Peyer's patch (tissue), 4 donors: ENCODE measurements around the gene SCRN2.

Experiments
- POLR2A ChIP-seq, 2 donors: fragments of 450-650 bp; IDR thresholded peaks; one replicate each; pipeline ENCODE4 v1.5.1; 2017; ENCODE audit warnings: antibody characterized with exemption in 2 of 2, mild to moderate bottlenecking in 2 of 2, moderate library complexity in 2 of 2
- TF ChIP-seq, protein P1 (sequence below), 6 experiments: fragments of 450-650 bp in 4 of 6; fragments of 200-600 bp in 2 of 6; sonication (generic) in 1 of 6; IDR thresholded peaks; one replicate each; pipeline ENCODE4 v1.5.1; 2017 to 2019; ENCODE audit warnings: antibody characterized with exemption in 6 of 6, mild to moderate bottlenecking in 3 of 6, moderate library complexity in 1 of 6

DNA sequence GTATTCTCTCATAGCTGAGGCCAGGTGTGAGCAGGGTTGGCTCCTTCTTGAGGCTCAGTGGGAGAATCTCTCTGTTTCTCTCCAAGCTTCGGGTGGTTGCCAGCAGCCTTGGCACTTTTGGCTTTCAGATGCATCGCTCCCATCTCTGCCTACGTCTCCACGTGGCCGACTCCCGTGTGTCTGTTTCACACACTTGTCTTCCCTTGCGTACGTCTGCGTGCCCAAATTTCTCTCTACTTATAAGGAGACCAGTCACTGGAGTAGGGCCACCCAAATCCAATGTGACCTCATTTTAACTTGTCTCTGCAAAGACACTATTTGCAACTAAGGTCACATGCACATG, 34.2 kb downstream of the SCRN2 start:
- TF ChIP-seq, protein P1, sequence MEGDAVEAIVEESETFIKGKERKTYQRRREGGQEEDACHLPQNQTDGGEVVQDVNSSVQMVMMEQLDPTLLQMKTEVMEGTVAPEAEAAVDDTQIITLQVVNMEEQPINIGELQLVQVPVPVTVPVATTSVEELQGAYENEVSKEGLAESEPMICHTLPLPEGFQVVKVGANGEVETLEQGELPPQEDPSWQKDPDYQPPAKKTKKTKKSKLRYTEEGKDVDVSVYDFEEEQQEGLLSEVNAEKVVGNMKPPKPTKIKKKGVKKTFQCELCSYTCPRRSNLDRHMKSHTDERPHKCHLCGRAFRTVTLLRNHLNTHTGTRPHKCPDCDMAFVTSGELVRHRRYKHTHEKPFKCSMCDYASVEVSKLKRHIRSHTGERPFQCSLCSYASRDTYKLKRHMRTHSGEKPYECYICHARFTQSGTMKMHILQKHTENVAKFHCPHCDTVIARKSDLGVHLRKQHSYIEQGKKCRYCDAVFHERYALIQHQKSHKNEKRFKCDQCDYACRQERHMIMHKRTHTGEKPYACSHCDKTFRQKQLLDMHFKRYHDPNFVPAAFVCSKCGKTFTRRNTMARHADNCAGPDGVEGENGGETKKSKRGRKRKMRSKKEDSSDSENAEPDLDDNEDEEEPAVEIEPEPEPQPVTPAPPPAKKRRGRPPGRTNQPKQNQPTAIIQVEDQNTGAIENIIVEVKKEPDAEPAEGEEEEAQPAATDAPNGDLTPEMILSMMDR (IDR thresholded peaks at IDR 0.05) = no peak
- no peak for TF ChIP-seq POLR2A (IDR thresholded peaks at IDR 0.05)
